Stimulated activated CD8-positive, alpha-beta memory T cell treated with anti-CD3 and anti-CD28 coated beads, Interleukin-15, amount 100 ng/mL, for 1 hour (primary cell): ENCODE measurements around the gene SUPT20HL1.
"Not testable (repeated sequence)": the region's sequence is repeated elsewhere in the genome, so short reads cannot be mapped to it uniquely, and the experiment has no call there.

ENCODE experiments used
- DNase-seq: peaks from one replicate; pipeline ENCODE4 v3.0.0-alpha.2; 2020; ENCODE audit warnings: low read depth

The SUPT20HL1 gene

GRCh38 chrX:24363432-24364181 lies 3.2 kb downstream of the SUPT20HL1 start:
- DNase-seq: not testable (repeated sequence)

- no peak for DNase-seq
These were observed 3.9 kb downstream of the SUPT20HL1 start for GRCh38 chrX:24364326-24364725.

- DNase-seq: no peak
These were observed 4.6 kb downstream of the SUPT20HL1 start for GRCh38 chrX:24364851-24365538.

- not testable (repeated sequence) for DNase-seq
These were observed 6.4 kb downstream of the SUPT20HL1 start for GRCh38 chrX:24366762-24367400.

- no peak for DNase-seq
These were observed 9.4 kb downstream of the SUPT20HL1 start for GRCh38 chrX:24369816-24370215.

- DNase-seq: peak; percentile 18
These were observed 11.0 kb downstream of the SUPT20HL1 start for GRCh38 chrX:24371391-24371972.

- no peak for DNase-seq
These were observed 11.8 kb downstream of the SUPT20HL1 start for GRCh38 chrX:24372021-24372763.

GRCh38 chrX:24375600-24376131 lies 15.2 kb downstream of the SUPT20HL1 start:
- no peak for DNase-seq

GRCh38 chrX:24376403-24376802 lies 16.0 kb downstream of the SUPT20HL1 start:
- DNase-seq: no peak

- DNase-seq: no peak
These were observed 16.8 kb downstream of the SUPT20HL1 start for GRCh38 chrX:24377195-24377594.

GRCh38 chrX:24377911-24378468 lies 17.6 kb downstream of the SUPT20HL1 start:
- no peak for DNase-seq

GRCh38 chrX:24378706-24379105 lies 18.3 kb downstream of the SUPT20HL1 start:
- no peak for DNase-seq

GRCh38 chrX:24380262-24381187 lies 20.1 kb downstream of the SUPT20HL1 start:
- DNase-seq: no peak

GRCh38 chrX:24382315-24382714 lies 21.9 kb downstream of the SUPT20HL1 start:
- DNase-seq: not testable (repeated sequence)

GRCh38 chrX:24387724-24388123 lies 27.3 kb downstream of the SUPT20HL1 start:
- DNase-seq: no peak

GRCh38 chrX:24391389-24391788 lies 30.9 kb downstream of the SUPT20HL1 start:
- no peak for DNase-seq

- no peak for DNase-seq
These were observed 31.4 kb downstream of the SUPT20HL1 start for GRCh38 chrX:24391843-24392242.

GRCh38 chrX:24392709-24393108 lies 32.3 kb downstream of the SUPT20HL1 start:
- no peak for DNase-seq

- DNase-seq: no peak
These were observed 35.3 kb downstream of the SUPT20HL1 start for GRCh38 chrX:24395775-24396174.

GRCh38 chrX:24396236-24396930 lies 35.9 kb downstream of the SUPT20HL1 start:
- DNase-seq: no peak
